ENCODE results near the gene ADA.

ADA gene

GRCh38 chr20:44573501-44573869, 78.0 kb downstream of the ADA start:
- DNase-seq: no peak

GRCh38 chr20:44572551-44573500, 78.7 kb downstream of the ADA start:
- DNase-seq: no peak

GRCh38 chr20:44571362-44571988, 80.0 kb downstream of the ADA start:
- DNase-seq: no peak

GRCh38 chr20:44570367-44570766, 81.1 kb downstream of the ADA start:
- no peak for DNase-seq
